Measurements from ENCODE around the gene FAM72A.
"Not testable (repeated sequence)": the region's sequence is repeated elsewhere in the genome, so short reads cannot be mapped to it uniquely, and the experiment has no call there.

DNA sequence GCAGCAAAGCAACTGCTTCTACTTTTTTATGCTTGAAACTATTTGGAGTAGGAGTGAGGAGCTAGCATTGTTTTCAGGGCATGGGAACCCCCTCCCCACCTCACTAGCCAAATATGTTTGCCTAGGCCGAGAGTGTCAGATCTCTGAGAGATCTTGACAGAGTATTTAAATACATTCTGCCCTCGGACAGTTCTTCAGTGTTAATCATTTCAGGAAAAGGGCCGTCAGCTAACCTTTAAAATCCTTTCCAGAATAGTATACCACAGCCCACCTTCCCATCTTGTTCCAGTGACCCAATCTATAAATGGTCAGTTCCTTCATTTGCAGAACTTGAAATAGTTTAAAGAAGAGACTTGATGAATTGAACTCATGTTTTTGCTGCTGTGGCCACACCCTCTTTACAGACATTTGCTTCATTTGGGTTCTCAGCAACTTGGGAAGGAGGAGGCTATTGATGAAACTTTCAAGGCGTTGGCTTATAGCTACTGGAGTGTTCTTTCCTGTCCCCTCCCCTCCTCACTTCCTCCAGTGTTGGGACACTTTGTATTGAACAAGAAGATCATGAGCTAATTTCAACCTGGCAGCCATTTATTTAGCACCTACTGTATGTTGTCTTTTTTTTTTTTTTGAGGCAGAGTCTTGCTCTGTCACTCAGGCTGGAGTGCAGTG, 17.8 kb upstream of the FAM72A start:
- TF ChIP-seq, protein P1, sequence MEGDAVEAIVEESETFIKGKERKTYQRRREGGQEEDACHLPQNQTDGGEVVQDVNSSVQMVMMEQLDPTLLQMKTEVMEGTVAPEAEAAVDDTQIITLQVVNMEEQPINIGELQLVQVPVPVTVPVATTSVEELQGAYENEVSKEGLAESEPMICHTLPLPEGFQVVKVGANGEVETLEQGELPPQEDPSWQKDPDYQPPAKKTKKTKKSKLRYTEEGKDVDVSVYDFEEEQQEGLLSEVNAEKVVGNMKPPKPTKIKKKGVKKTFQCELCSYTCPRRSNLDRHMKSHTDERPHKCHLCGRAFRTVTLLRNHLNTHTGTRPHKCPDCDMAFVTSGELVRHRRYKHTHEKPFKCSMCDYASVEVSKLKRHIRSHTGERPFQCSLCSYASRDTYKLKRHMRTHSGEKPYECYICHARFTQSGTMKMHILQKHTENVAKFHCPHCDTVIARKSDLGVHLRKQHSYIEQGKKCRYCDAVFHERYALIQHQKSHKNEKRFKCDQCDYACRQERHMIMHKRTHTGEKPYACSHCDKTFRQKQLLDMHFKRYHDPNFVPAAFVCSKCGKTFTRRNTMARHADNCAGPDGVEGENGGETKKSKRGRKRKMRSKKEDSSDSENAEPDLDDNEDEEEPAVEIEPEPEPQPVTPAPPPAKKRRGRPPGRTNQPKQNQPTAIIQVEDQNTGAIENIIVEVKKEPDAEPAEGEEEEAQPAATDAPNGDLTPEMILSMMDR (IDR thresholded peaks at IDR 0.05), result not testable (repeated sequence)
- TF ChIP-seq EP300 (IDR thresholded peaks at IDR 0.05), result not testable (repeated sequence)

All from esophagus muscularis mucosa (tissue), 3 donors.